H1 (cell line): ENCODE data around the gene DNAJC16. TPM values are rescaled to one million over a fixed set of nuclear protein-coding genes. Genes with fewer than 3 reads are reported as not detected.

Experiments used
- JUND ChIP-seq: IDR thresholded peaks from 2 replicates; pipeline ENCODE4 v1.6.1; 2011; ENCODE audit warnings: mild to moderate bottlenecking, improper control_type of control experiment, low read length
- NANOG ChIP-seq: IDR thresholded peaks from 2 replicates; pipeline ENCODE4 v1.6.1; 2011; ENCODE audit warnings: low read length, low read depth, mild to moderate bottlenecking, inconsistent platforms; ENCODE audit not compliant: insufficient read depth, poor library complexity, severe bottlenecking
- SIRT6 ChIP-seq: IDR thresholded peaks from one replicate; pipeline ENCODE4 v1.7.1; 2012; ENCODE audit warnings: low read length, inconsistent platforms
- SP4 ChIP-seq: IDR thresholded peaks from 2 replicates; pipeline ENCODE4 v1.6.1; 2012; ENCODE audit warnings: low read length, inconsistent platforms
- TCF12 ChIP-seq: IDR thresholded peaks from 2 replicates; pipeline ENCODE4 v1.6.1; 2011; ENCODE audit warnings: low read depth, mild to moderate bottlenecking, low read length
- polyA plus RNA-seq, 7 experiments: library from polyadenylated mRNA; depleted of rRNA in 3 of 7; stranded (reverse) in 5 of 7; unstranded in 2 of 7; fragments of >200 nt in 5 of 7; fragments of 200-250 nt in 2 of 7; gene quantifications; 1 replicate in 5 of 7; 2 replicates in 1 of 7; 4 replicates in 1 of 7; pipeline versions ENCODE4 v1.2.1 to v1.2.3, GENCODE V29; 2011 to 2013; ENCODE audit warnings: missing spikeins in 2 of 7, mixed read lengths in 2 of 7
- total RNA-seq: library from RNA; stranded (reverse); fragmentation: NEBNext Ultra II Directional; extraction: Animal tissue kit (Norgen Biotek cat#: 25700); gene quantifications from 2 replicates; pipeline ENCODE4 v1.2.1, GENCODE V29; 2021

Gene DNAJC16
- total and polyA plus RNA-seq, 2 of the 8 experiments (the other 6 are each of a cell fraction or from before 2014, with no cell fraction given) = 7.9 to 23.3 TPM

DNA sequence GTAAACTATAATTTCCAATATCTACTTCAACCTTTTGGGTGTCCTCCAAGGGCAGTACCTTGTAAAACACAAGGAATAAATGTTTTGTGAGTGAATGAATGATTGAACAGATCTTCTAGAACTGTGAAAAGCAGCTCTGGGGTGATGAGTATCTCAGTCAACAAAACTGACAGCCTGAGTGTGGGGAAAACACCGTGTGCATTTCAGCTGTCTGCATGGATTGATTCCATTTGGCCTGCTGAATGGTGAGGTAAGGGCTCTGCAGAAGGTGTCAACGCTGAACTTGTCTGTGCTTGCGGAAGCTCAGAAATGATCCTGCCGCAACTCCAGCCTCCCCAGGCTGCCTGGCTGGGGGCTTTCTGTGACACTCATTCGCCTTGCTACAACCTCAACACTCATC is 65.6 kb downstream of the DNAJC16 start (continued):
- TF ChIP-seq SIRT6 (no peak), JUND (no peak), NANOG (no peak), TCF12 (no peak), SP4 (no peak)
